Measurements from ENCODE around the gene TRIOBP. TPM values are rescaled to one million over a fixed set of nuclear protein-coding genes. Genes with fewer than 3 reads are reported as not detected.
A peak's percentile ranks its signal among the peaks of the same experiment; 100 is the strongest.

TRIOBP gene
- total and polyA plus RNA-seq, 2 of the 13 experiments (the other 11 are each of a cell fraction or from before 2014, with no cell fraction given): 6.1 to 15.4 TPM

DNA sequence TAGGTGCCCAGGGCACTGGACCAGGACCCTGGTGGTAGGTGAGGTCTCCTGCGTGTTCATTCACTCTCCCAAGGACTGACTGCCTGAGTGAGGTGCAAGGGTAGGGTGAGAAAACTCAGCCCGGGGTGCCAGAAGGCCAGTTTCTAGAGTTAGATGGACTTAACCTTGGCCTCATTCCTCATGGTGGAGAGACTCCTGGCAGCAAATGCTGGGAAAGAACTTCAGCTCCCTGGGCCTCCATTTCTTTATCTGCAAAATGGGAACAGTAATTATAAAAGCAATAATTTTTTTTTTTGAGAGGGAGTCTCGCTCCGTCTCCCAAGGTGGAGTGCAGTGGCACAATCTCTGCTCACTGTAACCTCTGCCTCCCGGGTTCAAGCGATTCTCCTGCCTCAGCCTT is 47.7 kb downstream of the TRIOBP start:
- no peaks in the 10 kb centered on the region for H3K27me3 ChIP-seq (ENCODE audit: control insufficient read depth in 1 of 2, insufficient read depth in 2 of 2, low read length in 2 of 2)
- ChIA-PET POLR2A (interaction anchor here (1.0 kb wide), 1 partner anchor 10 kb away, joined by 3 read pairs; no protein-coding TSS in a partner anchor), CTCF (ENCODE audit: low intra/inter-chr PET ratio, low total read pairs) (no interaction called here)
- no peak for TF ChIP-seq ZNF546 (CRISPR knock-in tag; conservative IDR thresholded peaks at IDR 0.05)
- no peak for TF ChIP-seq PRPF4 (IDR thresholded peaks at IDR 0.05; ENCODE audit: low read depth, low read length, poor library complexity, severe bottlenecking)
- TF ChIP-seq CHD4 (IDR thresholded peaks at IDR 0.05; ENCODE audit: borderline replicate concordance, low read length): 0 out of 2 replicates have a peak, but pooled peaks have one; percentile 50
- TF ChIP-seq ZNF841 (CRISPR knock-in tag; IDR thresholded peaks at IDR 0.05; ENCODE audit: borderline replicate concordance): no peak
- no peak for TF ChIP-seq ZNF703 (CRISPR knock-in tag; IDR thresholded peaks at IDR 0.05; ENCODE audit: borderline replicate concordance)
- peak; percentile 81 for TF ChIP-seq ZNF629 (CRISPR knock-in tag; conservative IDR thresholded peaks at IDR 0.05)
- no peak for TF ChIP-seq SMARCE1 (IDR thresholded peaks at IDR 0.05; ENCODE audit: borderline replicate concordance)
- TF ChIP-seq, protein P1, sequence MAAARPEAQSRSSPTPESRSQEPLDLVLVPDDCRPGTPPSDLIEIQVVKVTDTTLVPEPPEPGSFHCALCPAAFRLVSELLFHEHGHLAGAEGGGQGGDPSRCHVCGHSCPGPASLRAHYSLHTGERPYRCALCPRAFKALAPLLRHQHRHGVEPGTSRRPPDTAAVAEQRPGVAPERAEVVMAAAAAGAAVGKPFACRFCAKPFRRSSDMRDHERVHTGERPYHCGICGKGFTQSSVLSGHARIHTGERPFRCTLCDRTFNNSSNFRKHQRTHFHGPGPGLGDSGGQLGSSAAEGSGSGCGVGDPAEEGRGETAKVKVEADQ (CRISPR knock-in tag; IDR thresholded peaks at IDR 0.05; ENCODE audit: borderline replicate concordance): no peak
- TF ChIP-seq, protein P2, sequence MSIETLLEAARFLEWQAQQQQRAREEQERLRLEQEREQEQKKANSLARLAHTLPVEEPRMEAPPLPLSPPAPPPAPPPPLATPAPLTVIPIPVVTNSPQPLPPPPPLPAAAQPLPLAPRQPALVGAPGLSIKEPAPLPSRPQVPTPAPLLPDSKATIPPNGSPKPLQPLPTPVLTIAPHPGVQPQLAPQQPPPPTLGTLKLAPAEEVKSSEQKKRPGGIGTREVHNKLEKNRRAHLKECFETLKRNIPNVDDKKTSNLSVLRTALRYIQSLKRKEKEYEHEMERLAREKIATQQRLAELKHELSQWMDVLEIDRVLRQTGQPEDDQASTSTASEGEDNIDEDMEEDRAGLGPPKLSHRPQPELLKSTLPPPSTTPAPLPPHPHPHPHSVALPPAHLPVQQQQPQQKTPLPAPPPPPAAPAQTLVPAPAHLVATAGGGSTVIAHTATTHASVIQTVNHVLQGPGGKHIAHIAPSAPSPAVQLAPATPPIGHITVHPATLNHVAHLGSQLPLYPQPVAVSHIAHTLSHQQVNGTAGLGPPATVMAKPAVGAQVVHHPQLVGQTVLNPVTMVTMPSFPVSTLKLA (IDR thresholded peaks at IDR 0.05): no peak
- TF ChIP-seq, protein P3, sequence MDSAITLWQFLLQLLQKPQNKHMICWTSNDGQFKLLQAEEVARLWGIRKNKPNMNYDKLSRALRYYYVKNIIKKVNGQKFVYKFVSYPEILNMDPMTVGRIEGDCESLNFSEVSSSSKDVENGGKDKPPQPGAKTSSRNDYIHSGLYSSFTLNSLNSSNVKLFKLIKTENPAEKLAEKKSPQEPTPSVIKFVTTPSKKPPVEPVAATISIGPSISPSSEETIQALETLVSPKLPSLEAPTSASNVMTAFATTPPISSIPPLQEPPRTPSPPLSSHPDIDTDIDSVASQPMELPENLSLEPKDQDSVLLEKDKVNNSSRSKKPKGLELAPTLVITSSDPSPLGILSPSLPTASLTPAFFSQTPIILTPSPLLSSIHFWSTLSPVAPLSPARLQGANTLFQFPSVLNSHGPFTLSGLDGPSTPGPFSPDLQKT (CRISPR knock-in tag; IDR thresholded peaks at IDR 0.05; ENCODE audit: borderline replicate concordance): no peak
- TF ChIP-seq, protein P4, sequence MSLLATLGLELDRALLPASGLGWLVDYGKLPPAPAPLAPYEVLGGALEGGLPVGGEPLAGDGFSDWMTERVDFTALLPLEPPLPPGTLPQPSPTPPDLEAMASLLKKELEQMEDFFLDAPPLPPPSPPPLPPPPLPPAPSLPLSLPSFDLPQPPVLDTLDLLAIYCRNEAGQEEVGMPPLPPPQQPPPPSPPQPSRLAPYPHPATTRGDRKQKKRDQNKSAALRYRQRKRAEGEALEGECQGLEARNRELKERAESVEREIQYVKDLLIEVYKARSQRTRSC (CRISPR knock-in tag; IDR thresholded peaks at IDR 0.05; ENCODE audit: low read depth): no peak
- TF ChIP-seq SALL2 (CRISPR knock-in tag; IDR thresholded peaks at IDR 0.05): no peak
- no peak for TF ChIP-seq TEAD2 (CRISPR knock-in tag; IDR thresholded peaks at IDR 0.05)
- no peak for TF ChIP-seq ZC3H13 (CRISPR knock-in tag; IDR thresholded peaks at IDR 0.05)
- TF ChIP-seq TMF1 (CRISPR knock-in tag; IDR thresholded peaks at IDR 0.05; ENCODE audit: low read depth): no peak
- intact Hi-C loops (cut with micrococcal nuclease; ENCODE audit: unreplicated experiment): loop anchor here (10.0 kb wide), 1 partner anchor 120 kb away; no protein-coding TSS in a partner anchor
- DNase-seq (ENCODE audit: low spot score) (no peak), FAIRE-seq (no peak), ATAC-seq (peak; percentile 24)
- no peaks in the 10 kb centered on the region for H4K20me1 ChIP-seq (ENCODE audit: insufficient read depth, low read length)
- peaks cover 14% of the 10 kb centered on the region for H3K79me2 ChIP-seq (ENCODE audit: insufficient read depth, low read length)
- no peak overlapping the region for H3K4me3 ChIP-seq (replicated peaks in 1 of 3; ENCODE audit: insufficient read depth in 1 of 3, low read depth in 2 of 3, low read length in 3 of 3)
- H3K9me3 ChIP-seq (ENCODE audit: low read length): no peaks in the 10 kb centered on the region
- H3K27ac ChIP-seq (ENCODE audit: extremely low read length, insufficient read depth, low read length): peak overlapping the region; percentile 13
- no peak overlapping the region for H3K9ac ChIP-seq (ENCODE audit: insufficient read depth, low read depth, low read length)
- in situ Hi-C loops (cut with HindIII; ENCODE audit: extremely low pct_ligation_motif_present, low pct_unique_long_range_greater_than_20kb): no loop called here
- no peak overlapping the region for H2AFZ ChIP-seq (ENCODE audit: low read length)
- H3K4me2 ChIP-seq (ENCODE audit: low read depth, low read length): no peak overlapping the region
- peaks cover 68% of the 10 kb centered on the region for H3K4me1 ChIP-seq (ENCODE audit: insufficient read depth, low read length)
- 84% methylated on average over 5 of the region's 6 CpGs for WGBS (ENCODE audit: low lambda C conversion rate)
- no TSS peak for BruUV-seq (replicated peaks)
- no peaks in the 10 kb centered on the region for H3K36me3 ChIP-seq (replicated peaks in 1 of 2; ENCODE audit: control insufficient read depth in 1 of 2, insufficient read depth in 2 of 2, low read length in 2 of 2)
